GM10248 (cell line): ENCODE data around the gene GDPD1.
A peak's percentile ranks its signal among the peaks of the same experiment; 100 is the strongest.
"Not testable (repeated sequence)": the region's sequence is repeated elsewhere in the genome, so short reads cannot be mapped to it uniquely, and the experiment has no call there.

Experiments
- CTCF ChIA-PET: fragments of 300-600 bp; sonication (Branson Sonifier 250); formaldehyde crosslinking; extraction: SDS; loops from one replicate; lab custom pipeline; 2021; ENCODE audit warnings: antibody characterized with exemption; lab: Yijun Ruan, JAX
- POLR2A ChIA-PET: fragments of 350-650 bp; sonication (Branson Sonifier 250); formaldehyde crosslinking; extraction: SDS; loops from one replicate; lab custom pipeline; 2020; ENCODE audit warnings: antibody characterized with exemption; lab: Yijun Ruan, JAX
- DNase-seq: peaks from one replicate; pipeline ENCODE4 v3.0.0; 2012; ENCODE audit errors: extremely low spot score
- TF ChIP-seq, protein P1 (sequence below): IDR thresholded peaks from 2 replicates; pipeline ENCODE4 v1.5.1; 2012; ENCODE audit warnings: mild to moderate bottlenecking, low read depth; ENCODE audit errors: extremely low read depth, missing control alignments, control extremely low read depth

Gene GDPD1

DNA sequence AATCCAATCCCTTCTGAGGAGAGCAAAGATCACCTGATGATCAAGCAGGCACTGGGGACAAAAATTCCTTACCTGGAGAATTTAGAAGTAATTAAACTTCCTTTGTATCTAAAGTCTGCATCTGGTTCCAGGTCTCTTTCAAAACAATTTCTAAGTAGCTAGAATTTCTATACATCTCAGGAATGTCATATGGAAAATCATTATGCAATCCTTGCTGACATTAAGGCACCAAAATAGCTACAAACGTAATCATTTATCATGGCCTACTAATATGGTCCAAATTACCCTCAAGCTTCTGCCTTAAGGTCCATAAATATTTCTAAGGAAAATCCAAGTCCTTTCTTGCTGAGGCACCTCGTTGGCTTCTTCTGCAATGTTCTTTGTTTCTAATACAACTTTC, 78.2 kb downstream of the GDPD1 start:
- CTCF ChIA-PET, result interaction anchor here (0.8 to 3.2 kb wide), 3 partner anchors 12 to 143 kb away, joined by 3 to 15 read pairs (median 4); no protein-coding TSS in a partner anchor
- no peak for DNase-seq
- POLR2A ChIA-PET, result no interaction called here

DNA sequence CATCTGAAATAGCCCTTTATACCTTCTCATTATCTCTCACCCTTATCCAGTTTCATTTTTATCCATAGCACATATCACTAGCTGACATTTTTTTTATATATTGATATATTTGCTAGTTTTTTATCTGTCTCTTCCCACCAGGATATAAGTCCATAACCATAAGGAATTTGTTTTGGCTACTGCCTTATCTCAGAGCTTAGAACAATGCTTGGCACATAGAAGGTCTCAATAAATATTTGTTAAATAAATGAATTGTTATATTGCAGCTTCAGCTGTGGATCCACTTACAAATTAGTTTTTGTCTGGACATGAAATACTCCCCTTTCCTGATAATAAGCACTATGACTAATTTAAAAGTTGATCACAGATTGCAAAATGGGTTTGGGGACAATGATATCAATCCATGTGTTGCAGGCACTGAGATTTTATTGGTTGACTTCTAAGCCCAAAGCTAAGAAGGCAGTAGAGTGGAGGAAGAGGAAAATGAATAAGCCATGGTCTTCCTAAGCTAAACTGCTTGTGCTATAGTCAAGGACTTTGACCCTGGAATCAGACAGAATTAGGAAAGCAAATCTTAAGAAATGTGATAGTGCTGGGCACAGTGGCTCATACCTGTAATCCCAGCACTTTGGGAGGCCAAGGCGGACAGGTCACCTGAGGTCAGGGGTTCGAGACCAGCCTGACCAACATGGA, 79.2 kb downstream of the GDPD1 start:
- CTCF ChIA-PET, result interaction anchor here (1.1 to 3.2 kb wide), 2 partner anchors 11 to 152 kb away, joined by 3 to 15 read pairs; no protein-coding TSS in a partner anchor
- POLR2A ChIA-PET, result no interaction called here
- no peak for DNase-seq
- TF ChIP-seq, protein P1, sequence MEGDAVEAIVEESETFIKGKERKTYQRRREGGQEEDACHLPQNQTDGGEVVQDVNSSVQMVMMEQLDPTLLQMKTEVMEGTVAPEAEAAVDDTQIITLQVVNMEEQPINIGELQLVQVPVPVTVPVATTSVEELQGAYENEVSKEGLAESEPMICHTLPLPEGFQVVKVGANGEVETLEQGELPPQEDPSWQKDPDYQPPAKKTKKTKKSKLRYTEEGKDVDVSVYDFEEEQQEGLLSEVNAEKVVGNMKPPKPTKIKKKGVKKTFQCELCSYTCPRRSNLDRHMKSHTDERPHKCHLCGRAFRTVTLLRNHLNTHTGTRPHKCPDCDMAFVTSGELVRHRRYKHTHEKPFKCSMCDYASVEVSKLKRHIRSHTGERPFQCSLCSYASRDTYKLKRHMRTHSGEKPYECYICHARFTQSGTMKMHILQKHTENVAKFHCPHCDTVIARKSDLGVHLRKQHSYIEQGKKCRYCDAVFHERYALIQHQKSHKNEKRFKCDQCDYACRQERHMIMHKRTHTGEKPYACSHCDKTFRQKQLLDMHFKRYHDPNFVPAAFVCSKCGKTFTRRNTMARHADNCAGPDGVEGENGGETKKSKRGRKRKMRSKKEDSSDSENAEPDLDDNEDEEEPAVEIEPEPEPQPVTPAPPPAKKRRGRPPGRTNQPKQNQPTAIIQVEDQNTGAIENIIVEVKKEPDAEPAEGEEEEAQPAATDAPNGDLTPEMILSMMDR, result no peak

More for the DNA sequence above, 78.2 kb downstream of the GDPD1 start:
- TF ChIP-seq, protein P1, result no peak

DNA sequence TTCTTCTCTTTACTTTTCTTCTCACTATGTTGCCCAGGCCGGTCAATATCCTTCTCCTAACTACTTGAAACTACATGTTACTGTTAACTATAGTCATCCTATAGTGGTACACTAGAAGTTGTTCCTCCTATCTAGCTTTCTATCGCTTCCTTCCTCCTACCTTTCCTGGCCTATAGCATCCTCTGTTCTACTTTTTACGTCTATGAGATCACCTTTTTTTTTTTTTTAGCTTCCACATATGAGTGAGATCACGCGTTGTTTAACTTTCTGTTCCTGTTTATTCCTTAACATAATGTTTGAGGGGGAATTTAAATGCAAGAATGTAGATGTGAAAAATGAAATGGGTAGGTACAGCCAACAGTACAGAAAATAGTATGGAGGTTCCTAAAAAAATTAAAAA, 80.6 kb downstream of the GDPD1 start:
- TF ChIP-seq, protein P1, result no peak
- DNase-seq, result no peak
- POLR2A ChIA-PET, result no interaction called here
- CTCF ChIA-PET, result interaction anchor here (1.8 to 3.2 kb wide), 2 partner anchors 10 kb away, joined by 5 to 15 read pairs; no protein-coding TSS in a partner anchor

DNA sequence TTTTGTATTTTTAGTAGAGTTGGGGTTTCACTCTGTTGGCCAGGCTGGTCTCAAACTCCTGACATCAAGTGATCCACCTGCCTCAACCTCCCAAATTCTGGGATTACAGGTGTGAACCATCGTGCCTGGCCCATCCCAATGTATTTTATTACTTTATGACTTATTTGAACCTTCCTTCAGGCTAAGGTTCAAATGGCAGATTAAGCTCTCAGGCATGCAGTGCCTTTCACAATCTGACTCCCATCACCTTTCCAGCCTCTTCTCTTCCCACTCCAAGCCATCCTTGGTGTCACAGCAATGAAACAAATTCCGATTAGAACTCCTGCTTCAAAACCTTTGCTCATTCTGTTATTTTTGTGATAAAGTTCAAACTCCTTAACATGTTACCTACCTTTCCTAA, 84.5 kb downstream of the GDPD1 start:
- TF ChIP-seq, protein P1, result no peak
- POLR2A ChIA-PET, result no interaction called here
- no peak for DNase-seq
- CTCF ChIA-PET, result no interaction called here

DNA sequence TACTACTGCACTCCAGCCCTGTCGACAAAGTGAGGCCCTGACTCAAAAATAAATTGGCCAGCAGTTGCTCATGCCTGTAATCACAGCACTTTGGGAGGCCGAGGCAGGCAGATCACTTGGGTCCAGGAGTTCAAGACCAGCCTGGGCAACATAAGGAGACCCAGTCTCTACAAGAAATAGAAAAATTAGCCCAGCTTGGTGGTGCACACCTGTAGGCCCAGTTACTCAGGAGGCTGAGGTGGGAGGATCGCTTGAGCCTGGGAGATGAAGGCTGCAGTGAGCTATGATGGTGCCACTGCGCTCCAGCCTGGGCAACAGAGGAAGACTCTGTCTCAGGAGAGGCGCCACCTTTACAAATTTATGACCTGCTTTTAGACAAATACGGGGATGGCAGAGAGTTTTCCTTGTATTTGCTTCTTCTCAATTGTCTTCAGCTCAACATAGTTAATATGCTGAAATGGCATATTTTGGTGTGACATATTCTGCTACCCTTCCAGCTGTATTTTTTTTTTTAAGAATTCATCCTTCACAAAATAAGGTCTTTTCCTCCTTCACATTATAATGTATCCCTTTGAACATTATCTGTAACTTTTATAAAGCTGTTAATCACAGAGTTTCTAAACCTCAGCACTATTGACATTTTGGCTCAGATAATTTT, 90.1 kb downstream of the GDPD1 start:
- TF ChIP-seq, protein P1, result no peak
- DNase-seq, result no peak
- POLR2A ChIA-PET, result no interaction called here
- CTCF ChIA-PET, result interaction anchor here (0.6 to 10.0 kb wide), 37 partner anchors 8 to 739 kb away, joined by 3 to 207 read pairs (median 4); no protein-coding TSS in a partner anchor

DNA sequence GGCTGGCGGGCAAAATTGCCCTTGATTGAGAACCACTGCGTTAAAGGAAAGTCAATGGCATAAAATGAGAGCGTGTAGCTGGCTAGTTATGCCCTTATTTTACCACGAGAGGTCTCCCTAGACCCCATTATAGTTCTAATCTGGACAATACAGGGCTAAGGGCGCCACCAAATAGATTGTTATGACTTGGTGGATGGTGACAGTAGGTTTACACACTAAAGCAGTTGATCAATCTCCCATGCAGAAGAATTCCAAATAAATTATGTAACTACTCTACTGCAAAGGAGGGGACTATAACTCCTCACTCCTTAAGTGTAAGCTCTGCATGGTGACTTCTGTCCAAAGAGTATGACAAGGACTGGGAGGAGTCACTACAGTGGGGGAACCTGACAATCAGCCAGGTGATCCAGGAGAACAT, 90.7 kb downstream of the GDPD1 start:
- ChIA-PET CTCF (interaction anchor here (0.6 to 10.0 kb wide), 36 partner anchors 9 to 738 kb away, joined by 3 to 207 read pairs (median 4); no protein-coding TSS in a partner anchor), POLR2A (no interaction called here)
- TF ChIP-seq, protein P1, result peak; percentile 82
- DNase-seq, result peak; percentile 76

DNA sequence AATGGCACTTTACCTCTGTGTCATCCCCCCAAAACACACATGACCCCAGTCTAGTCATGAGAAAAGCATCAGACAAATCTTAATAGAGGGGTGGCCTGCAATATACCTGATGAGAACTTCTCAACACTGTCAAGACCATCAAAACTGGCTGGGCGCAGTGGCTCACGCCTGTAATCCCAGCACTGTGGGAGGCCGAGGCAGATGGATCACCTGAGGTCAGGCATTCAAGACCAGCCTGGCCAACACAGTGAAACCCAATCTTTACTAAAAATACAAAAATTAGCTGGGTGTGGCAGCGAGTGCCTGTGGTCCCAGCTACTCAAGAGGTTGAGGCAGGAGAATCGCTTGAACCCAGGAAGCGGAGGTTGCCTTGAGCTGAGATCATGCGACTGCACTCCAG, 91.2 kb downstream of the GDPD1 start:
- POLR2A ChIA-PET, DNase-seq: not testable (repeated sequence)
- CTCF ChIA-PET, result interaction anchor here (0.7 to 10.0 kb wide), 23 partner anchors 8 to 725 kb away, joined by 3 to 207 read pairs (median 4); no protein-coding TSS in a partner anchor
